Mesenchymal stem cell (in vitro differentiated cells and primary cell): ENCODE data around the gene PLCB2.

Experiments used
- DNase-seq: peaks from one replicate; pipeline ENCODE4 v3.0.0-alpha.2; 2013
- H2AFZ ChIP-seq: one replicate; pipeline ENCODE4 v1.6.1; 2013; ENCODE audit warnings: low read depth, mild to moderate bottlenecking, control low read depth, inconsistent platforms, low read length, moderate library complexity
- H2AK5ac ChIP-seq: 2 replicates; pipeline ENCODE4 v1.6.1; 2013; ENCODE audit warnings: low read length, moderate library complexity, mild to moderate bottlenecking, inconsistent platforms; ENCODE audit not compliant: severe bottlenecking
- H2BK120ac ChIP-seq: one replicate; pipeline ENCODE4 v1.6.1; 2013; ENCODE audit warnings: low read depth, mild to moderate bottlenecking, inconsistent platforms, low read length, moderate library complexity
- H2BK12ac ChIP-seq, 2 experiments: one replicate each; pipeline ENCODE4 v1.6.1; 2013; ENCODE audit warnings: inconsistent platforms in 2 of 2, low read length in 2 of 2, mild to moderate bottlenecking in 2 of 2, moderate library complexity in 2 of 2, control low read depth in 1 of 2
- H2BK15ac ChIP-seq: one replicate; pipeline ENCODE4 v1.6.1; 2013; ENCODE audit warnings: mild to moderate bottlenecking, low read depth, inconsistent platforms; ENCODE audit not compliant: poor library complexity, severe bottlenecking
- H2BK5ac ChIP-seq: 2 replicates; pipeline ENCODE4 v1.6.1; 2013; ENCODE audit warnings: low read depth, mild to moderate bottlenecking, low read length, control low read depth, inconsistent platforms; ENCODE audit not compliant: poor library complexity, severe bottlenecking
- H3K14ac ChIP-seq, 2 experiments: one replicate each; pipeline ENCODE4 v1.6.1; 2013; ENCODE audit warnings: inconsistent platforms in 2 of 2, low read length in 2 of 2, control low read depth in 1 of 2, mild to moderate bottlenecking in 1 of 2, moderate library complexity in 1 of 2
- H3K18ac ChIP-seq, 2 experiments: one replicate each; pipeline ENCODE4 v1.6.1; 2013; ENCODE audit warnings: inconsistent platforms in 2 of 2, low read length in 2 of 2, control low read depth in 1 of 2, low read depth in 1 of 2, mild to moderate bottlenecking in 1 of 2
- H3K23ac ChIP-seq, 2 experiments: one replicate each; pipeline ENCODE4 v1.6.1; 2013; ENCODE audit warnings: inconsistent platforms in 2 of 2, low read length in 2 of 2, mild to moderate bottlenecking in 2 of 2, moderate library complexity in 2 of 2, control low read depth in 1 of 2
- H3K27ac ChIP-seq: 2 replicates; pipeline ENCODE4 v1.5.1; 2013; ENCODE audit warnings: mild to moderate bottlenecking, moderate library complexity, low read length, control low read depth, inconsistent platforms; ENCODE audit not compliant: poor library complexity, severe bottlenecking
- H3K27me3 ChIP-seq, 2 experiments: 2 replicates each; pipeline versions ENCODE4 v1.6.1 to v1.7.0; 2013; ENCODE audit warnings: low read length in 2 of 2, mild to moderate bottlenecking in 2 of 2, moderate library complexity in 2 of 2, control low read depth in 1 of 2, inconsistent platforms in 1 of 2; ENCODE audit not compliant: control insufficient read depth in 1 of 2, insufficient read depth in 1 of 2
- H3K36me3 ChIP-seq, 2 experiments: 2 replicates each; pipeline versions ENCODE4 v1.6.1 to v1.7.0; 2013; ENCODE audit warnings: low read length in 2 of 2, control low read depth in 1 of 2, inconsistent platforms in 1 of 2, low read depth in 1 of 2, mild to moderate bottlenecking in 1 of 2; ENCODE audit not compliant: insufficient read depth in 2 of 2, control insufficient read depth in 1 of 2
- H3K4ac ChIP-seq, 2 experiments: one replicate each; pipeline ENCODE4 v1.6.1; 2013; ENCODE audit warnings: inconsistent platforms in 2 of 2, low read length in 2 of 2, mild to moderate bottlenecking in 2 of 2, moderate library complexity in 2 of 2, control low read depth in 1 of 2, low read depth in 1 of 2
- H3K4me1 ChIP-seq: 2 replicates; pipeline ENCODE4 v1.6.1; 2013; ENCODE audit warnings: low read depth, low read length, control low read depth; ENCODE audit not compliant: control insufficient read depth, insufficient read depth
- H3K4me2 ChIP-seq: 2 replicates; pipeline ENCODE4 v1.6.1; 2013; ENCODE audit warnings: low read length, mild to moderate bottlenecking, inconsistent platforms; ENCODE audit not compliant: poor library complexity, severe bottlenecking
- H3K4me3 ChIP-seq, 2 experiments: 2 replicates each; pipeline versions ENCODE4 v1.5.1 to v1.7.0; 2013; ENCODE audit warnings: low read length in 2 of 2, mild to moderate bottlenecking in 2 of 2, control low read depth in 1 of 2, low read depth in 1 of 2; ENCODE audit not compliant: insufficient read depth in 1 of 2
- H3K79me1 ChIP-seq: replicated peaks from 2 replicates; pipeline ENCODE4 v1.6.1; 2013; ENCODE audit warnings: mild to moderate bottlenecking, control low read depth, low read length, inconsistent platforms; ENCODE audit not compliant: poor library complexity, severe bottlenecking
- H3K9ac ChIP-seq: 2 replicates; pipeline ENCODE4 v1.7.0; 2013; ENCODE audit warnings: mild to moderate bottlenecking, low read length, moderate library complexity
- H3K9me3 ChIP-seq: 2 replicates; pipeline ENCODE4 v1.7.0; 2013; ENCODE audit warnings: mild to moderate bottlenecking, low read length; ENCODE audit not compliant: control insufficient read depth
- H4K8ac ChIP-seq: one replicate; pipeline ENCODE4 v1.6.1; 2013; ENCODE audit warnings: inconsistent platforms, mild to moderate bottlenecking, low read length, moderate library complexity
- H4K91ac ChIP-seq: one replicate; pipeline ENCODE4 v1.6.1; 2013; ENCODE audit warnings: mild to moderate bottlenecking, low read length, inconsistent platforms
- WGBS: methylation state at CpG from one replicate; pipeline ENCODE4 v1.1.7; 2013; ENCODE audit warnings: mixed read lengths; 5-methylcytosine and 5-hydroxymethylcytosine counted together

PLCB2 gene

GRCh38 chr15:40332113-40332781 is 24.5 kb upstream of the PLCB2 start:
- Histone ChIP-seq H3K4me2 (no peak overlapping the region), H2BK12ac (peak overlapping the region; percentile 85 to 91), H3K27ac (no peak overlapping the region), H3K27me3 (no peaks in the 10 kb centered on the region), H4K91ac (peak overlapping the region; percentile 64), H2AK5ac (peak overlapping the region; percentile 62), H2AFZ (no peak overlapping the region), H3K9me3 (no peaks in the 10 kb centered on the region), H2BK15ac (peak overlapping the region; percentile 71), H2BK120ac (no peak overlapping the region), H3K4me3 (no peak overlapping the region), H3K23ac (peak overlapping the region in 1 of 2 experiments; percentile 19), H3K14ac (peak overlapping the region in 1 of 2 experiments; percentile 84), H4K8ac (peak overlapping the region; percentile 78), H3K18ac (peak overlapping the region in 1 of 2 experiments; percentile 85), H3K9ac (no peak overlapping the region), H3K79me1 (peaks cover 21% of the 10 kb centered on the region), H2BK5ac (no peak overlapping the region), H3K4ac (peak overlapping the region in 1 of 2 experiments; percentile 73), H3K4me1 (peaks cover 55% of the 10 kb centered on the region), H3K36me3 (peaks cover 9 to 42% of the 10 kb centered on the region in 2 experiments)
- 87% methylated on average over 8 of the region's 8 CpGs for WGBS
- DNase-seq: no peak

DNA sequence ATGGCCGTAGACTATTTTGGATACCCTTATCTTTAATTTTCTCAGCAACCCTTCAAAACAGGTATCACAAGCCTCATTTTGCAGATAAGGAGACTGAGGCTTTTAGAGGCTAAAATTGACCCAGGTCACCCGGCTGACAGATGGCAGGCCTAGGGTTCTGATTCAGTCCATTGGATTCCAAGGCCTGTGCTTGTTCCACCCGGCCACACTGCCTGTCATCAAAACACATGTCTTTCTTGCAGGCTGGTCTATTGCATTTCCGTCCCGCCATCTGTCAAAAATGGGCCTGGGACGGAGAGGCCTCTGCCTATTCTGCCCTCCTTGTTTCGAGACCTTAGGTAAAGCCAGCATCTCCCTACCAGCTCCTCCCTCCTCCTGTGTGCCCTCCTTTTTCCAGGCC is 23.9 kb upstream of the PLCB2 start:
- Histone ChIP-seq H3K36me3 (peaks cover 8 to 36% of the 10 kb centered on the region in 2 experiments), H4K8ac (no peak overlapping the region), H3K23ac (no peak overlapping the region), H3K9me3 (no peaks in the 10 kb centered on the region), H2BK120ac (no peak overlapping the region), H3K4me2 (no peak overlapping the region), H2BK5ac (no peak overlapping the region), H2AFZ (no peak overlapping the region), H3K18ac (peak overlapping the region in 1 of 2 experiments; percentile 55), H3K4me1 (peaks cover 57% of the 10 kb centered on the region), H3K27me3 (no peaks in the 10 kb centered on the region), H2AK5ac (peak overlapping the region; percentile 62), H3K27ac (no peak overlapping the region), H3K79me1 (peaks cover 16% of the 10 kb centered on the region), H3K4me3 (no peak overlapping the region), H4K91ac (no peak overlapping the region), H3K14ac (no peak overlapping the region), H3K9ac (no peak overlapping the region), H2BK15ac (no peak overlapping the region), H3K4ac (no peak overlapping the region), H2BK12ac (peak overlapping the region in 1 of 2 experiments; percentile 4)
- DNase-seq: no peak
- 92% methylated on average over 7 of the region's 7 CpGs for WGBS

DNA sequence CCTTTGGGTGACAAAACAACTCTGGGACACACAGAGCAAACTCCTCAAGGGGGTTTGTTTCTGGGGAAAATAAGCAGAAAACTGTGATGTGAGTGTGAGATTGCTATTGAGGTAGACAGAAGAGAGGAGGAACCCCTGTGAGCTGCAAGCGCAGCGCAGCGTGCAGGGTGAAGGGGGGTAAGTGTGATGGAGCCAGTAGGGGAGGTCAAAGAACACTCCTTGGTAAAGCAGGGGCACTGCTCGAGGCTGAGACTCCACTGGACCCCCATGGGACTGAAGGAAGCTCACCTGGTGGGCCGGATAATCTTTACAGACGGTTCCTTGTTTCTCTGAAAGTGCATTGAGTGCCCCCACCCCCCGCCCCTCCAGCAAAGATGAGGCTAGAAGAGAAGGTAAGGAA is 23.3 kb upstream of the PLCB2 start:
- no peaks in the 10 kb centered on the region for H3K9me3 ChIP-seq
- no peaks in the 10 kb centered on the region for H3K27me3 ChIP-seq
- H3K27ac ChIP-seq: no peak overlapping the region
- no peak overlapping the region for H2AFZ ChIP-seq
- H4K91ac ChIP-seq: peak overlapping the region; percentile 21
- H4K8ac ChIP-seq: peak overlapping the region; percentile 74
- no peak overlapping the region for H2BK5ac ChIP-seq
- peaks cover 5 to 30% of the 10 kb centered on the region in 2 experiments for H3K36me3 ChIP-seq
- 99% methylated on average over 6 of the region's 7 CpGs for WGBS
- peak overlapping the region; percentile 53 for H2BK15ac ChIP-seq
- no peak overlapping the region for H3K4me2 ChIP-seq
- H3K14ac ChIP-seq: no peak overlapping the region
- H2BK12ac ChIP-seq: peak overlapping the region; percentile 3 to 70
- peaks cover 10% of the 10 kb centered on the region for H3K79me1 ChIP-seq
- no peak overlapping the region for H3K23ac ChIP-seq
- peak overlapping the region; percentile 37 to 77 for H3K18ac ChIP-seq
- peak overlapping the region in 1 of 2 experiments; percentile 28 for H3K4ac ChIP-seq
- peak overlapping the region; percentile 6 for H2BK120ac ChIP-seq
- no peak overlapping the region for H3K4me3 ChIP-seq
- H3K9ac ChIP-seq: no peak overlapping the region
- H3K4me1 ChIP-seq: peaks cover 51% of the 10 kb centered on the region
- H2AK5ac ChIP-seq: no peak overlapping the region
- no peak for DNase-seq

DNA sequence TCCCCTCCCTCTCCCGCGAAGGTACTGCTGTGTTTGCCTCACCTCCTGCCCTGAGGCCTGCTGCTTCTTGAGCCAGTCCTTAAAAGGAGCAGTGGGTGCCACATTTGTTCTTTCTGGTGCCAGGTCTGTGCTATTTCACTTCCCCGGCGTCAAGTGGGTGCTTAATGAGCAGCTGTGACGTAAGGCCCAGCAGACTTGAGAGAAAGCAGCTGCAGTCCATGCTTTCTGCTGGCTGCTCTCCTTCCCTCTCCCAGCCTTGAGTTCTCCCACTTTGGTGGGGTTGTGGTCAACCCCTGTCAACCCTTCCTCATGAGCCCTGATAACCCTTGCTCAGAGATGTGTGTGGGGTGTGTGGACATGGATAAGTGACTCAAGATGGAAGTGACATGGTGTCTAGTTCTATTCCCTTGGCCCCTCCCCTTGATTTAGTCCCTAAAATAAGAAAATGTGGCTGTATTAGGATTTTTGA is 22.7 kb upstream of the PLCB2 start:
- Histone ChIP-seq H3K14ac (no peak overlapping the region), H2BK5ac (no peak overlapping the region), H2BK120ac (peak overlapping the region; percentile 6), H2BK12ac (peak overlapping the region in 1 of 2 experiments; percentile 79), H3K23ac (no peak overlapping the region), H3K4ac (peak overlapping the region; percentile 50 to 84), H3K27me3 (no peaks in the 10 kb centered on the region), H3K18ac (peak overlapping the region; percentile 65 to 77), H2BK15ac (peak overlapping the region; percentile 45), H3K9me3 (no peaks in the 10 kb centered on the region), H4K91ac (peak overlapping the region; percentile 5), H3K36me3 (peaks cover 4 to 24% of the 10 kb centered on the region in 2 experiments), H4K8ac (peak overlapping the region; percentile 73), H2AFZ (no peak overlapping the region), H3K9ac (no peak overlapping the region), H3K4me1 (peaks cover 47% of the 10 kb centered on the region), H3K79me1 (peaks cover 9% of the 10 kb centered on the region), H2AK5ac (peak overlapping the region; percentile 51), H3K27ac (peak overlapping the region; percentile 95), H3K4me2 (no peak overlapping the region), H3K4me3 (no peak overlapping the region)
- DNase-seq: peak; percentile 90
- 42% methylated on average over 5 of the region's 5 CpGs for WGBS
